Neural progenitor cell (in vitro differentiated cells): ENCODE measurements around the gene RFX1. TPM values are rescaled to one million over a fixed set of nuclear protein-coding genes. Genes with fewer than 3 reads are reported as not detected.
A peak's percentile ranks its signal among the peaks of the same experiment; 100 is the strongest.

Source experiments
- DNase-seq: peaks from one replicate; pipeline ENCODE4 v3.0.0-alpha.2; 2016; ENCODE audit warnings: low spot score
- H2AFZ ChIP-seq: fragments of 200-600 bp; sonication (generic); replicated peaks from 2 replicates; pipeline ENCODE4 v1.6.1; 2016; ENCODE audit warnings: antibody characterized with exemption
- H3F3A ChIP-seq: fragments of 200-600 bp; sonication (generic); 2 replicates; pipeline ENCODE4 v1.6.1; 2016; ENCODE audit warnings: antibody characterized with exemption, low read depth
- H3K27ac ChIP-seq: fragments of 200-600 bp; sonication (generic); 2 replicates; pipeline ENCODE4 v1.5.1; 2016; ENCODE audit warnings: mild to moderate bottlenecking
- H3K27me3 ChIP-seq: fragments of 200-600 bp; sonication (generic); 2 replicates; pipeline ENCODE4 v1.6.1; 2016; ENCODE audit warnings: mild to moderate bottlenecking, moderate library complexity
- H3K36me3 ChIP-seq: fragments of 200-600 bp; sonication (generic); 2 replicates; pipeline ENCODE4 v1.5.1; 2016
- H3K4me1 ChIP-seq: fragments of 200-600 bp; sonication (generic); 2 replicates; pipeline ENCODE4 v1.6.1; 2016; ENCODE audit warnings: mixed run types
- H3K4me2 ChIP-seq: fragments of 200-600 bp; sonication (generic); 2 replicates; pipeline ENCODE4 v1.6.1; 2016
- H3K4me3 ChIP-seq: fragments of 200-600 bp; sonication (generic); 2 replicates; pipeline ENCODE4 v1.5.1; 2016
- H3K79me2 ChIP-seq: fragments of 200-600 bp; sonication (generic); 2 replicates; pipeline ENCODE4 v1.6.1; 2016; ENCODE audit warnings: low read depth
- H3K9ac ChIP-seq: fragments of 200-600 bp; sonication (generic); 2 replicates; pipeline ENCODE4 v1.6.1; 2016
- H3K9me3 ChIP-seq: fragments of 200-600 bp; sonication (generic); 2 replicates; pipeline ENCODE4 v1.5.1; 2016; ENCODE audit warnings: low read depth
- H4K20me1 ChIP-seq: fragments of 200-600 bp; sonication (generic); 2 replicates; pipeline ENCODE4 v1.6.1; 2016; ENCODE audit warnings: low read depth
- H3K27ac Mint-ChIP-seq: 3 replicates; pipeline ENCODE4 v1.8.0; 2021; ENCODE audit warnings: mixed read lengths
- H3K27me3 Mint-ChIP-seq: 2 replicates; pipeline ENCODE4 v1.8.0; 2022; ENCODE audit warnings: low read depth, mild to moderate bottlenecking, inconsistent platforms, moderate library complexity, mixed read lengths; ENCODE audit not compliant: insufficient read depth
- H3K36me3 Mint-ChIP-seq: 3 replicates; pipeline ENCODE4 v1.8.0; 2021; ENCODE audit warnings: mixed read lengths
- H3K4me1 Mint-ChIP-seq: 3 replicates; pipeline ENCODE4 v1.8.0; 2021; ENCODE audit warnings: mixed read lengths
- H3K4me3 Mint-ChIP-seq: 3 replicates; pipeline ENCODE4 v1.8.0; 2021; ENCODE audit warnings: mild to moderate bottlenecking, moderate library complexity, mixed read lengths
- H3K9me3 Mint-ChIP-seq: 3 replicates; pipeline ENCODE4 v1.8.0; 2020; ENCODE audit warnings: mixed read lengths
- CTCF ChIP-seq: fragments of 200-600 bp; sonication (generic); IDR thresholded peaks from 2 replicates; pipeline ENCODE4 v1.5.1; 2017; ENCODE audit warnings: antibody characterized with exemption, mild to moderate bottlenecking
- EZH2 ChIP-seq: fragments of 200-600 bp; sonication (generic); IDR thresholded peaks from 2 replicates; pipeline ENCODE4 v1.6.1; 2017; ENCODE audit warnings: antibody characterized with exemption, mild to moderate bottlenecking, moderate library complexity
- EZH2phosphoT487 ChIP-seq: fragments of 200-600 bp; sonication (generic); IDR thresholded peaks from 2 replicates; pipeline ENCODE4 v1.6.1; 2017; ENCODE audit warnings: antibody characterized with exemption
- total RNA-seq: library from RNA; depleted of rRNA; stranded (reverse); fragments of >200 nt; gene quantifications from 2 replicates; pipeline ENCODE4 v1.2.3, GENCODE V29; 2015; ENCODE audit warnings: low replicate concordance

Gene RFX1
- total RNA-seq, 1 donor from 2014 or later: 1.0 TPM

- Histone ChIP-seq H4K20me1 (no peaks in the 10 kb centered on the region), H3K4me3 (no peak overlapping the region), H3K9me3 (no peaks in the 10 kb centered on the region), H3K4me1 (no peaks in the 10 kb centered on the region), H3K27me3 (peaks cover 25% of the 10 kb centered on the region), H3F3A (peaks cover 25% of the 10 kb centered on the region), H3K4me2 (no peak overlapping the region), H3K9ac (no peak overlapping the region), H3K79me2 (no peaks in the 10 kb centered on the region), H2AFZ (no peak overlapping the region), H3K36me3 (no peaks in the 10 kb centered on the region), H3K27ac (no peak overlapping the region)
- Mint-ChIP-seq H3K27me3 (peaks cover 33% of the 10 kb centered on the region), H3K4me3 (no peak overlapping the region), H3K27ac (peak overlapping the region; percentile 72), H3K36me3 (no peaks in the 10 kb centered on the region), H3K9me3 (no peaks in the 10 kb centered on the region), H3K4me1 (peaks cover 20% of the 10 kb centered on the region)
- TF ChIP-seq EZH2phosphoT487 (no peak), CTCF (no peak), EZH2 (no peak)
- DNase-seq: no peak
Observed at GRCh38 chr19:14054099-14054498, 48.0 kb upstream of the RFX1 start.

- no peak for TF ChIP-seq CTCF
- no peak for TF ChIP-seq EZH2phosphoT487
- TF ChIP-seq EZH2: no peak
- no peaks in the 10 kb centered on the region for H3K9me3 Mint-ChIP-seq
- no peaks in the 10 kb centered on the region for H3K36me3 ChIP-seq
- no peaks in the 10 kb centered on the region for H3K9me3 ChIP-seq
- no peak overlapping the region for H3K4me3 Mint-ChIP-seq
- no peak overlapping the region for H3K9ac ChIP-seq
- no peak overlapping the region for H3K27ac Mint-ChIP-seq
- H3K4me1 Mint-ChIP-seq: peaks cover 16% of the 10 kb centered on the region
- peaks cover 19% of the 10 kb centered on the region for H3K27me3 ChIP-seq
- peaks cover 22% of the 10 kb centered on the region for H3F3A ChIP-seq
- H3K4me3 ChIP-seq: no peak overlapping the region
- no peaks in the 10 kb centered on the region for H3K36me3 Mint-ChIP-seq
- H3K27me3 Mint-ChIP-seq: peaks cover 29% of the 10 kb centered on the region
- no peaks in the 10 kb centered on the region for H3K4me1 ChIP-seq
- H2AFZ ChIP-seq: no peak overlapping the region
- H3K79me2 ChIP-seq: no peaks in the 10 kb centered on the region
- H3K4me2 ChIP-seq: no peak overlapping the region
- no peak overlapping the region for H3K27ac ChIP-seq
- DNase-seq: no peak
- H4K20me1 ChIP-seq: no peaks in the 10 kb centered on the region
Observed at GRCh38 chr19:14053500-14053899, 47.4 kb upstream of the RFX1 start.

- H3K27ac Mint-ChIP-seq: no peak overlapping the region
Observed at GRCh38 chr19:14053032-14053431, 46.9 kb upstream of the RFX1 start.

More at GRCh38 chr19:14053032-14053431, 46.9 kb upstream of the RFX1 start:
- no peak for DNase-seq
- Histone ChIP-seq H3K36me3 (no peaks in the 10 kb centered on the region), H3K79me2 (no peaks in the 10 kb centered on the region), H4K20me1 (no peaks in the 10 kb centered on the region), H3K27ac (no peak overlapping the region), H3K27me3 (peaks cover 14% of the 10 kb centered on the region), H3K9me3 (no peaks in the 10 kb centered on the region), H2AFZ (no peak overlapping the region), H3K4me2 (no peak overlapping the region), H3K4me3 (no peak overlapping the region), H3K4me1 (no peaks in the 10 kb centered on the region), H3F3A (peaks cover 18% of the 10 kb centered on the region), H3K9ac (no peak overlapping the region)
- no peaks in the 10 kb centered on the region for H3K36me3 Mint-ChIP-seq
- H3K4me1 Mint-ChIP-seq: peaks cover 11% of the 10 kb centered on the region
- peaks cover 24% of the 10 kb centered on the region for H3K27me3 Mint-ChIP-seq
- TF ChIP-seq EZH2phosphoT487 (no peak), CTCF (no peak), EZH2 (no peak)
- no peaks in the 10 kb centered on the region for H3K9me3 Mint-ChIP-seq
- H3K4me3 Mint-ChIP-seq: no peak overlapping the region
